Loucy (cell line): ENCODE measurements around the gene TEAD4.

ENCODE experiments used
- H2AFZ ChIP-seq: fragments of 200-600 bp; sonication (generic); 2 replicates; pipeline ENCODE4 v1.6.0; 2016; ENCODE audit warnings: antibody characterized with exemption, mild to moderate bottlenecking, low read length, moderate library complexity
- H3F3A ChIP-seq: fragments of 200-600 bp; 2 replicates; pipeline ENCODE4 v1.6.0; 2016; ENCODE audit warnings: antibody characterized with exemption, low read depth, mild to moderate bottlenecking
- H3K27me3 ChIP-seq: fragments of 200-600 bp; sonication (generic); 2 replicates; pipeline ENCODE4 v1.6.1; 2014; ENCODE audit warnings: low read length, mild to moderate bottlenecking; ENCODE audit not compliant: insufficient read depth, poor library complexity, severe bottlenecking
- H3K36me3 ChIP-seq: fragments of 200-600 bp; sonication (generic); 2 replicates; pipeline ENCODE4 v1.6.1; 2016; ENCODE audit warnings: low read length; ENCODE audit not compliant: insufficient read depth
- H3K4me1 ChIP-seq: fragments of 200-600 bp; sonication (generic); 2 replicates; pipeline ENCODE4 v1.5.1; 2014; ENCODE audit warnings: low read length, mild to moderate bottlenecking; ENCODE audit not compliant: insufficient read depth, poor library complexity, severe bottlenecking
- H3K4me2 ChIP-seq: fragments of 200-600 bp; sonication (generic); 2 replicates; pipeline ENCODE4 v1.6.0; 2014; ENCODE audit warnings: antibody characterized with exemption, low read length, low read depth, mild to moderate bottlenecking; ENCODE audit not compliant: poor library complexity, severe bottlenecking
- H3K4me3 ChIP-seq: fragments of 200-600 bp; sonication (generic); 2 replicates; pipeline ENCODE4 v1.5.1; 2014; ENCODE audit warnings: low read length, mild to moderate bottlenecking, mixed read lengths; ENCODE audit not compliant: poor library complexity, severe bottlenecking
- H3K79me2 ChIP-seq: fragments of 200-600 bp; sonication (generic); 2 replicates; pipeline ENCODE4 v1.6.1; 2014; ENCODE audit warnings: low read length; ENCODE audit not compliant: insufficient read depth
- H3K9ac ChIP-seq: fragments of 200-600 bp; sonication (generic); 2 replicates; pipeline ENCODE4 v1.6.0; 2014; ENCODE audit warnings: mild to moderate bottlenecking, low read depth, low read length, moderate library complexity; ENCODE audit not compliant: poor library complexity, severe bottlenecking
- H3K9me2 ChIP-seq: fragments of 200-600 bp; sonication (generic); replicated peaks from 2 replicates; pipeline ENCODE4 v1.6.1; 2016; ENCODE audit warnings: low read depth, low read length, mixed read lengths
- H3K9me3 ChIP-seq: fragments of 200-600 bp; sonication (generic); 2 replicates; pipeline ENCODE4 v1.6.1; 2014; ENCODE audit warnings: mild to moderate bottlenecking, antibody characterized with exemption, low read length, low read depth; ENCODE audit not compliant: insufficient read depth
- H4K20me1 ChIP-seq: fragments of 200-600 bp; sonication (generic); 2 replicates; pipeline ENCODE4 v1.6.0; 2014; ENCODE audit warnings: antibody characterized with exemption, low read length, mild to moderate bottlenecking; ENCODE audit not compliant: insufficient read depth, poor library complexity, severe bottlenecking
- EZH2phosphoT487 ChIP-seq: fragments of 200-600 bp; IDR thresholded peaks from 2 replicates; pipeline ENCODE4 v1.6.1; 2018; ENCODE audit warnings: antibody characterized with exemption, mild to moderate bottlenecking, moderate library complexity, borderline replicate concordance
- TF ChIP-seq, protein P1 (sequence below): fragments of 200-600 bp; sonication (generic); conservative IDR thresholded peaks from 2 replicates; pipeline ENCODE4 v1.5.1; 2014; ENCODE audit warnings: mild to moderate bottlenecking, antibody characterized with exemption, low read length

TEAD4 gene

DNA sequence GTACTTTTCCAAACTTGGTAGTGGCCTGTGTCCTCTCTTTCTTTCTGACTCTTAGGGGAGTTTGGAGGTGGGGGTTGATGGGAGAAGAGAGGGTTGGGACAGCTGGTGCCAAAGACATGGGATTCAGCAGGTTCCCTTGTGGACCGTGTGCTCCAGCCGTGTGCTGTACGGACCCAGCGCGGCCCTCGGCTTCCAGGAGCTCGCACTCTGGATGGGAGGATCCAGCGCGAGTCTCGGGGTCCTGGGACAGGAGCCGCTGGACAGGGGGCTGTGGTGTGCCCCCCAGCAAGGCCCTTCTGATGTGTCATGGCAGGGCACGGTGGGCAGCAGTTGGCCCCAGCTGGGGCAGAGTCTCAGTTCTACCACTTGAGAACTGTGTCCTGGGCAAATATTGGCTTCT lies 73.0 kb downstream of the TEAD4 start:
- H3K9ac ChIP-seq, result no peak overlapping the region
- no peak overlapping the region for H3K4me2 ChIP-seq
- H3K36me3 ChIP-seq, result no peaks in the 10 kb centered on the region
- H4K20me1 ChIP-seq, result no peaks in the 10 kb centered on the region
- H3K79me2 ChIP-seq, result no peaks in the 10 kb centered on the region
- H3K9me2 ChIP-seq, result no peaks in the 10 kb centered on the region
- H3K27me3 ChIP-seq, result no peaks in the 10 kb centered on the region
- no peaks in the 10 kb centered on the region for H3K9me3 ChIP-seq
- no peak for TF ChIP-seq EZH2phosphoT487
- TF ChIP-seq, protein P1, sequence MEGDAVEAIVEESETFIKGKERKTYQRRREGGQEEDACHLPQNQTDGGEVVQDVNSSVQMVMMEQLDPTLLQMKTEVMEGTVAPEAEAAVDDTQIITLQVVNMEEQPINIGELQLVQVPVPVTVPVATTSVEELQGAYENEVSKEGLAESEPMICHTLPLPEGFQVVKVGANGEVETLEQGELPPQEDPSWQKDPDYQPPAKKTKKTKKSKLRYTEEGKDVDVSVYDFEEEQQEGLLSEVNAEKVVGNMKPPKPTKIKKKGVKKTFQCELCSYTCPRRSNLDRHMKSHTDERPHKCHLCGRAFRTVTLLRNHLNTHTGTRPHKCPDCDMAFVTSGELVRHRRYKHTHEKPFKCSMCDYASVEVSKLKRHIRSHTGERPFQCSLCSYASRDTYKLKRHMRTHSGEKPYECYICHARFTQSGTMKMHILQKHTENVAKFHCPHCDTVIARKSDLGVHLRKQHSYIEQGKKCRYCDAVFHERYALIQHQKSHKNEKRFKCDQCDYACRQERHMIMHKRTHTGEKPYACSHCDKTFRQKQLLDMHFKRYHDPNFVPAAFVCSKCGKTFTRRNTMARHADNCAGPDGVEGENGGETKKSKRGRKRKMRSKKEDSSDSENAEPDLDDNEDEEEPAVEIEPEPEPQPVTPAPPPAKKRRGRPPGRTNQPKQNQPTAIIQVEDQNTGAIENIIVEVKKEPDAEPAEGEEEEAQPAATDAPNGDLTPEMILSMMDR, result no peak
- no peaks in the 10 kb centered on the region for H3K4me1 ChIP-seq
- H3F3A ChIP-seq, result no peaks in the 10 kb centered on the region
- no peak overlapping the region for H3K4me3 ChIP-seq
- no peak overlapping the region for H2AFZ ChIP-seq

DNA sequence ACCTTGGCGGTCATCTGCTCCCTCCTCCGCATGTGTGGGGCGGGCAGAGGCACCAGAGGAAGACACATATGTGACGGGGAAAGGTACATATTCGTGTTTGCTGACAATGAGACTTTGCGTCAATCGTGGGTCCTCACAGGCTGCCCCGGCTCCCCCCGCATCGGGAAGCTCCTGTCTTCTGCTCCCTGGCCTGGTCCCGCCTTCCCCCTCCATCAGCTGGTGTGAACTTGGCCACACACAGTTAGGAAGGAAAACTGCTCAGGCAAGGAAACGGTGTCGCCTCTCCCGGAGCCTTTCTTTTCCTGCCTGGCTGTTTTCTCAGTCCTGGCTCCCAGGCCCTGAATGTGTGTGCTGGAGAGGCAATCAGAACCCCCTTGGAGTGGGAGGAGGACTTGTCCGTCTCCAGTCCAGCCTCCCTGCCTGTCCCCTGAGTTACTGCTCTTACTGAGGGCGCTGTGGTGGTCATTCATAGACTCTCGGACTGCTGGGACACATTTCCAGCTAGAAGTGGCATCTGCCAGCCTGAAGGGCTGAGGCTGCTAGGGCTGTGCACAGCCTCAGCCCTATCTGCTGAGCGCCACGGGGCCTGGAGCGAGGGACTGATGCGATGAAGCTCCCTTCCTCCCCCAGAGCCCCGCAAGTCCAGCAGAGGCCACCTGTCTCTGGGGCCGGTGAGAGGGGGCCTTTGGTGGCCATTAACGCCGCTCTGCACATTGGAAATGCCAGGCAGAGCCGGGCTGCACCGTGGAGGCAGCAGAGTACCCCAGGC lies 73.8 kb downstream of the TEAD4 start:
- Histone ChIP-seq H3F3A (no peaks in the 10 kb centered on the region), H3K36me3 (no peaks in the 10 kb centered on the region), H3K9me2 (no peaks in the 10 kb centered on the region), H3K4me2 (no peak overlapping the region), H3K79me2 (no peaks in the 10 kb centered on the region), H3K9me3 (no peaks in the 10 kb centered on the region), H3K27me3 (no peaks in the 10 kb centered on the region), H3K9ac (no peak overlapping the region), H4K20me1 (no peaks in the 10 kb centered on the region), H2AFZ (no peak overlapping the region), H3K4me1 (no peaks in the 10 kb centered on the region), H3K4me3 (no peak overlapping the region)
- TF ChIP-seq, protein P1, result no peak
- TF ChIP-seq EZH2phosphoT487, result no peak

- Histone ChIP-seq H4K20me1 (no peaks in the 10 kb centered on the region), H3K9me3 (no peaks in the 10 kb centered on the region), H3K36me3 (no peaks in the 10 kb centered on the region), H3K27me3 (no peaks in the 10 kb centered on the region), H3K4me3 (no peak overlapping the region), H3K4me2 (no peak overlapping the region), H3K4me1 (no peaks in the 10 kb centered on the region), H3K79me2 (no peaks in the 10 kb centered on the region), H2AFZ (peak overlapping the region; percentile 75; the same call in 1 of the 2 replicates), H3K9ac (no peak overlapping the region), H3K9me2 (no peaks in the 10 kb centered on the region), H3F3A (no peaks in the 10 kb centered on the region)
- no peak for TF ChIP-seq EZH2phosphoT487
- TF ChIP-seq, protein P1, result no peak
These were observed 74.3 kb downstream of the TEAD4 start for GRCh38 chr12:3033539-3033867.
